ENCODE data around the gene MICALL2.

Gene MICALL2

DNA sequence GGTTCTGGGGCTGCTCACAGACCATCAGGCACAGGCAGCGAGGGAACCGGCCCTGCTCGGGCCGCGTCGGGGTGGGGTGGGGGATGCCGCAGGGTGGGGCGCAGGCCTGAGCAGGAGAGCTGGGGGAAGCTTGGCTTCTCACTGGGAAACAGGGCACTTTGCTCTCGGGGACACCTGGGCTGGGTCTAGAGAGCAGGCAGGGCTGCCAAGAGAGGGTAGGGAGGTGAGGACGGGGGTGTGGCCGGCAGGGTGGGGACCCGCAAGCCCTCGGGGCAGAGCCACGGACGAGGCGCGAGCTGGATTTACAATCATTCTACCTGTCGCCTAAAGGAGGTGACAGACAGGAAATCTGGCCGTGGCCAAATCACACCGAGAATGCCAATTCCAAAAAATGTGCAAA lies 33.9 kb upstream of the MICALL2 start:
- DNase-seq (ENCODE audit: low spot score): no peak

DNA sequence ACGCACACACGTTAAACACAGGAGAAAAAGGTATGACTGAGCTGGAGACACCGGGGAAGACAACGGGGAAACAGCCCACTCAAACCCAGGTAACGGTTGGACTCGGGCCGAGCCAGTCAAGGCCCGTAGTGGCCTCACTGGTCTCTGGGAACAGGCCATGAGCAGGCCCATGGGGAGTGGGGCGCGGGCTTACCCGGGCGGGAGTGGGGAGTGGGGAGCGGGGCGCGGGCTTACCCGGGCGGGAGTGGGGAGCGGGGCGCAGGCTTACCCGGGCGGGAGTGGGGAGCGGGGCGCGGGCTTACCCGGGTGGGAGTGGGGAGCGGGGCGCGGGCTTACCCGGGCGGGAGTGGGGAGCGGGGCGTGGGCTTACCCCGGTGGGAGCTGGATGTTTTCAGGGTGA lies 33.4 kb upstream of the MICALL2 start:
- DNase-seq (ENCODE audit: low spot score): no peak

DNA sequence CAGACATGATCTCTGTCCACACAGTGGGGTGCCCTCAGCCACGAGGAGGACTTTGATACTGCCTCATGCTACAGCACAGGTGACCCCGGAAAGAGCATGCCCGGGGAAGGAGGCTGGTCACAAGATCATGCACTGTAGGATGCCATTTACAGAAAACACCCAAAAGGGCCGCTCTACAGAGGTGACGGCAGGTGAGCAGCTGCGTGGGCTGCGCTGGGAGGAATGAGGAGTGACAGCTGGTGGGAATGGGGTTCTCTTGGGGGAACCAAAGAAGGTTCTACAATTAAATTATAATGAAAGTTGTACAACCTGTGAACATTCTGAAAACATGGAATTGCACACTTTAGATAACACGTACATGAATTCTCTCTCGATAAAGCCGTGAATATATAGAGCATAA lies 33.0 kb upstream of the MICALL2 start:
- no peak for DNase-seq (ENCODE audit: low spot score)

DNA sequence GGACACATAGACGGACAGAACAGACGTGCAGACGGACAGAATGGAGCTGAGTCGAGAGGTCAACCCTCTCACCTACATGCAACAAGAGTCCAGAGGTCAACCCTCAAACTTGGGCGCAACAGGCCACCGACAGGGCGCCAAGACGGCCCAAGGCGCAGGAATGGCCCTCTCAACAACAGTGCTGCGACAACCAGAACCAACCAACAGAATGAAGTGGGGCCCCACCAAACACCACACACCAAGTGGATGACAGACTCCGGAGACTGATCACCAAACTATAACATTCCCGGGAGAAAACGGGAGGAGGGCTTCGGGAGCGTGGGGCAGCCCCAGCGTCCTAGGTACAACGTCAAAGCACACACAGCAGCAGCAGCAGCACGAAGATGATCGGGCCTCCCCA lies 31.6 kb upstream of the MICALL2 start:
- DNase-seq (ENCODE audit: low spot score): no peak

DNA sequence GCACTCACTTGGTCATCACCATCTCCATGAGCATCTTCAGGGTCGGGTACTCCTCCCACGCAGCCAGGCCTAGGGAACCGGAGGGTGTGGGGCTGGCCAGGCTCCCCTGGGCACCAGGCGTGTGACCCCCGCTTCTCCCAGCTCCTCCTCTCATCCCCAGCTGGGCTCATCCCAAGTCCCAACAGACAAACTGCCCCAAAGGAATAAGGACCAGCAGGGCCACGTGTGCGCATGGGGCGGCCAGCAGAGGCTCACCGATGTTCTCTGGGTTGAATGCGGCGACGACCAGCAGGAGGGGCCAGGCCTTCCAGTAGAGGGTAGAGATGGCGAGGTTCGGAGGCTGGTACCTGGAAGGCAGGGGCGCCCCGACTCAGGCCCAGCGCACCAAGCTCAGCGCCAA lies 30.1 kb upstream of the MICALL2 start:
- DNase-seq (ENCODE audit: low spot score): no peak

DNA sequence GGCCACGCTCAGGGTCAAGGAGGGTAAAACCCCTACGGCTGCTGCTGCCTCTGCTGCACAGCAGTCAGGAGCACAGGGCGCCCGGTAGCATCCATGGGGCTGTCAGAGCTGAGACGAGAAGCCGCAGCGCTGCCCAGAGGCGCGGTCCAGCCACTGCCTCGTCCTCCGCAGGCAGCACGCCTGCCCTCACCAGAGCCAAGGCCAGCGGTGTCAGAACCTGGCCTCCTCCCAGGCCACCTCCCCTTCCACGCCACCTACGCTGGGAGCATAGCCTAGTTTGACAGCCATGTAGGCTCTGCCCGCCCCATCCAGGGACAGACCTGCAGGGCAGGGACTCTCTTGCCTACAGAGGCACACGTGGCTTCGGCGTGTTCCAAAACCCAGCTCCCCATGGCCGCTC lies 28.7 kb upstream of the MICALL2 start:
- no peak for DNase-seq (ENCODE audit: low spot score)

DNA sequence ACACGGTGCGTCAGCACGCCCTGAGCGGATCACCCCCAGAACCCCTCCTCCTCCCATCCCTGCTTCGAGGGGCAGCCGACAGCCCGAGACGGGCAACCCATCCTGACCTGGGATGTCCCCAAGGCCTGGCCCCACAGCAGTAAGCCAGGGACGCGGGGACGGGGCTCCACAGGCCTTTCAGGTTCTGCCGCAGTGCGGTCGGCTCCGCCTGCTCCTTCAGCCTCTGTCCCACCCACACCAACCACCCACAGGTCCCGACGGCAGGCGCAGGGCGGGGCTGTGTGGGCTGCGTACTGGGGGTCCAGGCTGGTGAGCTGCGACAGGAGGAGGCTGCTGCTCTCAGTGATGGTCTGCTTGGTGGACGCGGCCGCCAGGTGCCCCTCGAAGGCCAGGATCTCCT lies 28.2 kb upstream of the MICALL2 start:
- no peak for DNase-seq (ENCODE audit: low spot score)

DNA sequence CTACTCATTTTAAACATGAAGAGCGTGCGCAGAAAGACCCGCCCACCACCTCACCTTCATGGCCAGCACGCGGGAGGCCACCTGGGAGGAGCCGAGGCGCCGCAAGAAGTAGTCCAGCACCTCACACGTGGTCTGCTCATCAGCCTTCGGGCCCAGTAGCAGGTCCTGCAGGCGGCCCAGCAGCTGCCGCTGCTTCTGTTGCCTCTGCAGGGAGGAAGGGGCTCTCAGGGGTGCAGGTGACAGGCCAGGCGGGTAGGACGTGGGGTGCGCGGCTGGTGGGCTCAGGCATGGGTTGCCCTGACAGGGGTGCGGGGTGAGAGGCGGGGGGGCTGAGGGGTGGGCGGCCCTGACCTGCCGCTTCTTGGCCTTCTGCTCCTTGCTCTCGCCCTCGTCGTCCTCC lies 27.3 kb upstream of the MICALL2 start:
- DNase-seq (ENCODE audit: low spot score): no peak

DNA sequence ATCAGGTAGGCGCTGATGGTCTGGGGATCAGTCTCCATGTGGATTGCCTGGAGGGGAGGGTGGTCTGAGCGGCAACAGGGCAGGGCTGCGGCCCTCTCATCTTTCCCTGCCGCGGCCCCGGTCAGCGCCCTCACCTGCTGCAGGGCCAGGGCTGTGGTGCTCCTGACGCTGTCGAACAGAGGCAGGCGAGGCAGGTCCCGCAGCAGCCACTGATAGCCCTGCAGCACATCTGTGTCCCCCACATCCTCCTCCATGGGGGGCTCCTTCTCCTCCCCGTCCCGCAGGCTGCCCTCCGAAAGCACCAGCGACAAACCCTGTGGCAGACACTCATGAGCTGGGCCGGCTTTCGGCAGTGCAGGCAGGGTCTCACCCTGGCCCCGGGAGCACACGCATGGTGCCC lies 25.9 kb upstream of the MICALL2 start:
- DNase-seq (ENCODE audit: low spot score): no peak

DNA sequence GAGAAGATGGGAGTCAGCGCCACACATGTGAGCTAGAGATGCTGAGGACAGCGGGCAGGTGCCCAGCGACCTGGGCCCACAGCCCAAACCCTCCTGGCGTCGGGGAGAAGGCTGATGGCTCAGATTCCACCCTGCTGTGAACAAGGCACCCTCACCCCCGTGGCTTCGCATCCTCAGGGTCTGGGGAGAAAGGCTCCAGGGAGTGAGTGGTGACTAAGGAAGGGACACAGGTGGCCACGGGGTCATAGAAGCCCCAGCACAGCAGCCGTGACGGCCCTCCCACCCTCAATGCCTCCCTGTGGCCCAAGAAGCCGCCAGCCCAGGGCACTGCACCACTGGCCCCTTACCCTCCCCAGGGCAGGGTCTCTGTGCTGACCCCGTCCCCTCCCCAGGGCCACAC lies 25.3 kb upstream of the MICALL2 start:
- DNase-seq (ENCODE audit: low spot score): no peak

DNA sequence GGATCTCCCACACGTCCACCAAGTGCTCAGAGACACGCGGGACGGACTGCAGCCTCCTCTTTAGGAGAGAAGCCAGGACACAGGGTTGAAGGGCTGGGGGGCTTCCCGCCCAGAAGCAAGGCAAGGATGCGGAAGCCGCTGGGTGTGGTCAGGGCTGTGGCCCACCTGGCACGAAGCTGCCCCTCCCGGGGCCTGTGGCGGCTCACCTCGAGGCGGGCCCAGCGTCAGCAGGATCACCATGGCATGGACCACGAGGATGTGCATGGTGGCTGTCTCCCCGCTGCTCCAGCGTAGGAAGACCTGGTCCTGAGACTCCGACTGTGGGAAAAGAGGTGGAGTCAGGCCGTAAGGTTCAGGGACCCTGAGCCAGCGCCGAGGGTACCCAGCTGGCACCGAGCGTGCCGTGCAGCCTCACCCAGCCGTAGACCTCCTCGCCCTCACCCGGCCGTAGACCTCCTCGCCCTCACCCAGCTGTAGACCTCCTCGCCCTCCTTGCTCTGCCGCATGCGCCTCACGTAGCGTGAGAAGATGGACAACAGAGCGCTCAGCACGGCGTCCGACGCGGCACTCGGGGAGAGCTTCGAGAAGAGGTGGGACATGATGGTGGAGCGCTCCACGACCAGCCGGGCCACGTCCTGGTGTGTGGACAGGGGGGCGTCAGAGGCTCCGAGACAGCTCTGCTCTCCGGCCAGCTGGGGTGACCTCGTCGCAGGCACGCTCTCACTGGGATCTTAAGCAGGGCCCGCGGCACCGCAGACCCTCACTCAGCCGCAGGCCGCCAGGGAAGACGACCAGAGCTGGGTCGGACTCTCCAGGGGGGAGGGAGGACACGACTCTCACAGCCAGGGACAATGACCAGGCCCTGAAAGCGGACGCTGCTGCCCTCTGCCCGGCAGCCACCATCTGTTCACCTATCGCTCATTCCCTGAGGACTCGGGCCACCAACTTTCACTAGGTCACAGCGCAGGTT lies 24.6 kb upstream of the MICALL2 start:
- DNase-seq (ENCODE audit: low spot score): no peak

DNA sequence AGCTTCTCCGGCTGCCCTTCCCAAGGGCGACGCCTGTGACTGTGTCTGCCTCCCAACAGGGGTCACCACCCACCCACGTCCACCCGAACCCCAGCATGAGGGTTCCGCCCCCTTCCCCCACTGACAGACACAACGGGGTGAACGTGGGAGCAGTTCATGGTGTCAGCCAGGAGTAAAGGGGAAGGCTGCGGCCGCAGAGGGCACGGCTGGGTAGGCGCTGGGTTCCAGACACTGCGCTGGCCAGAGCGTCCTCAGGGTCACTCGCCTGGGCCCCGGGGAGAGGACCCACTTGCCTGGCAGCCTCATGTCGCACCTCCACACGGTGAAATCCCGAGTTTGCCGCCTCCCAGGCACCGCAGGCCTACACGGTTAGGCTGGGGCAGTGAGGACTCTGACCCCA lies 23.8 kb upstream of the MICALL2 start:
- no peak for DNase-seq (ENCODE audit: low spot score)

DNA sequence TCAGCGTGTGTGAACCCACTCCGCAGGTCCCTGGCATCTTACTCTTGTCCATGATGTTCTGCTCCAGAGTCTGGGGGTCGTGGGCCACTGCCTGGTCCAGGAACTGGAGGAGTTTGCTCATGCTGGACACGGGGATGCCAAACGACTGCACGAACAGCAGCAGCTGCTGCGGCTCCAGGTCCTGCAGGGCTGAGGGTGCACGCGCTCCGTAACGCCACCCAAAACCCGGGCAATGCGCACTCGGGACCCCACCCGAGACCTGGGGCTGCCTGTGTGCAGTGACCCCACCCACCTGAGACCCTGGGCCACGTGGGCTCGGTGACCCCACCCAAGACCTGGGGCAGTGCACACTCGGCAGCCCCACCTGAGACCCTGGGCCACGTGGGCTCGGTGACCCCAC lies 22.0 kb upstream of the MICALL2 start:
- DNase-seq (ENCODE audit: low spot score): no peak

DNA sequence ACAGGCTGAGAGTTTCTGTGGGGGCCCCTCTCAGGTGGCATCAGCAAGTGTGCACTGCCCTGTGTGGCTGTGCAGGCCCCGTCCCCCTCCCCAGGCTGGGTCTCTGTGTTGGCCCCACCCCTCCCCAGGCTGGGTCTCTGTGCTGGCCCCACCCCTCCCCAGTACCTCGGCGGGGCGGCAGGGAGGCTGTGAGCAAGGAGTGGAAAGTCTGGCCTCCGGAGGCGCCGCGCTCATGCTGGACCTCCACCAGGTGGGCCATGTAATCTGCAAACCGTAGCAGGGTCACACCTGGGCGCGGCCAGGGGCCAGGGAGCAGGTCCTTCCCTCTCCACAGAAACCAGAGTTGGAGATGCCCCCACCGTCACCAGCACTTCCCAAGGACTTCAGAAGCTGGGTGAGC lies 21.4 kb upstream of the MICALL2 start:
- no peak for DNase-seq (ENCODE audit: low spot score)

DNA sequence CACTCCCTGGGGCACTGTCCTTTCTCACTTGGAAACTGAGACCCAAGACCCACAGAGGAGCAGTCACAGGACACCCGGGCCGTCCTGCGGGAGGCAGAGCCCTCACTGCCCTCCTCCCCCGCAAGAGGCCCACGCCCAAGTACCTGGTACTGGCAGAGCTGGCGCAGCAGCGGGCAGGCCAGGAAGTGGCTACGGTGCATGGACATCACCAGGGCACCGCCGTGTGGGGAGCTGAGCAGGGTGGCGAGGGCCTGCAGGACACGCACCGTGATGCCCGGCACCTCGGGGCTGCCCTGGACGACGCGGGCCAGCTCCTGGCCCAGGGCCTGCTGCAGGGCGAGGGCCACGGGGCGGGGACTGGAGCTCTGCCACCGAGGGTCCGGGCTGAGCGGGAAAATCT lies 20.0 kb upstream of the MICALL2 start:
- DNase-seq (ENCODE audit: low spot score): no peak

DNA sequence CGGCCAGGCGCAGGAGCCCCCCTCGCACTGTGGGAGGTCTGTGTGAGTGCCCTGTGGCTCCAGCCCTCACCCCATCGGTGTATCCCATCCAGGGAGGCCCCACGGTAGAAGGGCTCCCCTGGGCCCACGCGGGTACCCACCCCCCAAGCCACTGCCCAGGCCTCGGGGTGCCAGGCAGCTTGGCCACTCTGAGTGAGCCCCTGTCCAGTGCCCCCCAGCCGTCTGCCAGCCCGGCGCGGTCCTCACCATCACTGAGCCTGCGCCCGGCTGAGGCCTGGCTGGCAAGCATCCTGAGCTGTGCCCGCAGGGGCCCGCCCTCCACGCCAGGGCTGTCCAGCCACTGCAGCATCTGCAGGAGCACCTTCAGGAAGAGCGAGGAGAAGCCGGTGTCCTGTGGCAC lies 19.2 kb upstream of the MICALL2 start:
- DNase-seq (ENCODE audit: low spot score): no peak

DNA sequence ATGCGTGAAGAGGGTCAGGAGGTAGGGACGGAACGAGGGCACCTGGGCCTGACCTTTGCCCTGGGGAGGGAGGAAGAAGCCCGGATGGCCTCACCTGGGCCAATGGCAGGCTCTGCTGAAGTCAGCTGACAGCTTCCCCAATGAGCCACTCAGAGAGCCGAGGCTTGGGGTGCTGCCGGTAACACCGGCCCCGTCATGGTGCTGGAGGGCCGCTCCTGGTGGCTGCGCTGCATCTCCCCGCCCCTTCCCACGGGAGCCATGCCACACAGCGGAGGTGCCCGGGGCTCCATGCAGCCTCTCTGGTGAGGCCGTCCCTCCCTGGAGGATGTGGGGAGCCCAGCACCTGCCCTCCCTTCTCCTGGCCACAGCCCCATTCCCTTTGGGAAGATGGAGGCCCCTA lies 17.6 kb upstream of the MICALL2 start:
- DNase-seq (ENCODE audit: low spot score): no peak

DNA sequence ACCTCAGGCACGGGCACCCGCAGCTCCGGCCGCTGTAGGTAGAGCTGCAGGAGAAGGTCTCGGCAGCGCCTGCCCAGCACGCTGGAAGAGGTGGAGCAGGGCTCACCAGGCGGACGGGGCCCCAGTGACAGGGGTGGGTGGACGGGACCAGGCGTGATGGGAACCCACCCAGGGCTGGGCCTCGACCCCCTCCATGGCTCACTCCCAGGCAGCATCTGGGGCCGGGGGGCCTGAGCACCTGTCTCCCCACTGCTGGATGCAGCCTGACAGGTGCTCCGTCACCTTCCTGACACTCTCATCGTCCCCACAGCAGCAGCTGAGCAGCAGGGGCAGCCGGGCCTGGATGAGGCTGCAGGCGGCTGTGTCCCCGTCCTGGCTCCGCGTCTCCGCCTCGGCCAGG lies 16.7 kb upstream of the MICALL2 start:
- no peak for DNase-seq (ENCODE audit: low spot score)

DNA sequence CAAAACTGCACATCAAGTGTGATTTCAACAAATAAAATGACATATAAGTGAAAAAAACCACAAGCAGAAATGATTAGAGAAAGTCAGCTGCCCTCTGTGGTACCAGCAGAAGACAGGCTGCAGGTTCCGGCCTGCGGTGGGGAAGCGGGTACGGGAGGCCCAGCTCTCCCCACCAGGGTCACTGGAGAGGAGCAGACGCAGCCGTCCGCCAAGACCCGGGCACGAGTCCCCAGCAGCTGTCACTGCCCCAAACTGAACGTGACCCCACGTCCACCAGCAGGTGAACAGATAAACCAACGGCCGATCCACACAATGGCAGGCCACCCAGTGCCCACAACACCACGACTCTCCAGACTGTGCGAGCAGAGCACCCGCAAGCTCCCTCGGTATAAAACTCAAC lies 16.1 kb upstream of the MICALL2 start:
- no peak for DNase-seq (ENCODE audit: low spot score)

DNA sequence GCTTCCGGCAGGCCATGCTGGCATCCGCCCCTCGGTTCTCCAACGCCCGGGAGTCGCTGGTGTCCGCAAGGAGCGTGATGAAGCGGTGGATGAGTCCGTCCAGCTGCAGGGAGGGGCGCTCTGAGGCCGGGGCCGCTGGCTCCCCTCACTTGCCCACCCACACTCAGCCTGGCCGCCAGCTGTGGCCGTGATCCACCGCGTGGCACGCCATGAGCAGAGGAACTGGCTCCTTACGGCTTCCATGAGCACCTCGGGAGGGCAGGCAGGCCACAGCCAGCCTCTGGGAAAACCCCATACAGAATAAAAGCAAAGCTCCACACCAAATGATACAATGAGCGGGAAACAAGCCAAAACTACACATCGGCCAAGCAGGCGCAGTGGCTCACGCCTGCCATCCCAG lies 15.5 kb upstream of the MICALL2 start:
- DNase-seq (ENCODE audit: low spot score): no peak

DNA sequence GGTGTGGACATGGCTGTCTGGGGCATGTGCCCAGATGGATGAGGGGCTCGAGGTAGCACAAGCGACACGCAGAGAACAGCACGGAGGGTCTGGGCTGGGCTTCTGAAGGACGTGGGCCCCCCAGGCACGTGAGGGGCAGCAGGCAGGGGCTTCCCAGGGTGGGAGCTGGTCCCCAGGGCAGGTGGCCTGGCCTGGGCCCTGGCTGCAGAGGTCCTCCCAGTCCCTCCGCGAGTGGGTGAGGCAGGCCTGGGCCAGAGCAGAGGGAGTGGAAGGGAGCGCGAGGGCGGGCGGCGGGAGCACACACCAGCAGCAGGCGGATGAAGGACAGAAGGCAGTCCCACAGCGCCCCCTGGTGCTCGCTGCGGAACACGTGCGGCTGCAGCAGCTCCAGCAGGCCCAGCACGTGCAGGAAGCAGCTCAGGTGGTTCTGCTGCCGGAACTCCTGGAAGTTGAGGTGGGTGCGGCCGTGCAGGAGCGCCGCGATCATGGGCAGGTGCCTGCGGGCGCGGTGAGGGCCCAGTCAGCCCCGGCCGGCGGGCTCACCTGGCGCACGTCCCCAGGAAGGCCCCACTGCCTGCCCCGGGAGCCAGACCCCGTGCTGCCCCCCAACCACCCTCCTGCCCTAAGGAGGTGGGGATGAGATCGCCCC lies 14.7 kb upstream of the MICALL2 start:
- DNase-seq (ENCODE audit: low spot score): peak; percentile 82

DNA sequence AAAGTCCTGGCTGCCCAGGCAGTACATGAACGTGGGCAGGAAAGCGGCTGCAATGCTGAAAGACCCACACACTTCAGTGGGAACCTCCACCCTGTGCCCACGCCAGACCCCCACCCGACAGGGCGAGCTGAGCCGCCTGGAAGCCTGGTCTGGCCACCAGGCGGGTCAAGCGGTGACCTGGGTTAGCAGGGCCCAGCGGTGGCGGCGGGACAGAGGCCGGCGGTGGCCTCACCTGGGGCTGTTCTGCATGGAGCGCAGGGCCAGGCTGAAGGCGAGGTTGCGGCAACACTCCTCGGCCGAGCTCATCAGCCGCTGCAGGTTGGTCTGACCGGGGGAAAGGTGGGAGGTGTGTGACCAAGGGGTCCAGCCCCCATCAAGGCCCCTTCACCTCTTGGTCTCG lies 11.6 kb upstream of the MICALL2 start:
- no peak for DNase-seq (ENCODE audit: low spot score)

DNA sequence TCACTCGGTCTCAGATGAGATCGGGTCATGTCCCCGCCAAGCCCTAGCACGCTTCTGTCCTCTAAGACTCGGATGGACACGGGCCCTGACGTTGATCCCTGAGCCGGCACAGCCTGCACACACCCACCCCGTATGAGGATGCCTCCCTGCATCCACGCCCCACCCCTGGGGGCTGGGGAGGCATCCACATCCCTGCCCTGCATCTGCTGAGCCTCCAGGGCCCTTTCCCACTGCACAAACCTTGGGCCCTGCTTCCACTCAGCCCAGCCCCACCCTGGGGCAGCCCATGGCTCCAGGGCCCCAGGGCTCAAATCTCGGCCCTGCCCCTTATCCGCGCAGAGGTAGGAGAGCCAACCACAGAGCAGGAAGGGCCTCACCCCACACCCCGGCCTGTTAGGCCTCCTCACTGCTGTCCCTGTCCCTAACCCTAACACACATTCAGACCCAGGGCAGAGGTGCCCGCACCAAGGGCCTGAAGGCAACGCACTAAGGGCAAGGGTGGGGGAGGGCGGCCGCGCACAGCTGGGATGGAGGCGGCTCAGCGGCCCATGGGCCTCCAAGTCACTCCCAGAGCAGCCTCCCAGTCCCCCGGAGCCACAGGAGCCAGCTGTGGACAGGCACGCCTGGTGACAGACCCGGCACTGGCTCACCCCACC lies 9.5 kb upstream of the MICALL2 start:
- no peak for DNase-seq (ENCODE audit: low spot score)
